Hippocampal formation (tissue), 2 donors: ENCODE results near the gene MYO19.
A peak's percentile ranks its signal among the peaks of the same experiment; 100 is the strongest.

Experiments
- DNase-seq, 2 donors: peaks; one replicate each; lab custom pipeline; 2025; lab: John Stamatoyannopoulos, UW

MYO19 gene, protein sequence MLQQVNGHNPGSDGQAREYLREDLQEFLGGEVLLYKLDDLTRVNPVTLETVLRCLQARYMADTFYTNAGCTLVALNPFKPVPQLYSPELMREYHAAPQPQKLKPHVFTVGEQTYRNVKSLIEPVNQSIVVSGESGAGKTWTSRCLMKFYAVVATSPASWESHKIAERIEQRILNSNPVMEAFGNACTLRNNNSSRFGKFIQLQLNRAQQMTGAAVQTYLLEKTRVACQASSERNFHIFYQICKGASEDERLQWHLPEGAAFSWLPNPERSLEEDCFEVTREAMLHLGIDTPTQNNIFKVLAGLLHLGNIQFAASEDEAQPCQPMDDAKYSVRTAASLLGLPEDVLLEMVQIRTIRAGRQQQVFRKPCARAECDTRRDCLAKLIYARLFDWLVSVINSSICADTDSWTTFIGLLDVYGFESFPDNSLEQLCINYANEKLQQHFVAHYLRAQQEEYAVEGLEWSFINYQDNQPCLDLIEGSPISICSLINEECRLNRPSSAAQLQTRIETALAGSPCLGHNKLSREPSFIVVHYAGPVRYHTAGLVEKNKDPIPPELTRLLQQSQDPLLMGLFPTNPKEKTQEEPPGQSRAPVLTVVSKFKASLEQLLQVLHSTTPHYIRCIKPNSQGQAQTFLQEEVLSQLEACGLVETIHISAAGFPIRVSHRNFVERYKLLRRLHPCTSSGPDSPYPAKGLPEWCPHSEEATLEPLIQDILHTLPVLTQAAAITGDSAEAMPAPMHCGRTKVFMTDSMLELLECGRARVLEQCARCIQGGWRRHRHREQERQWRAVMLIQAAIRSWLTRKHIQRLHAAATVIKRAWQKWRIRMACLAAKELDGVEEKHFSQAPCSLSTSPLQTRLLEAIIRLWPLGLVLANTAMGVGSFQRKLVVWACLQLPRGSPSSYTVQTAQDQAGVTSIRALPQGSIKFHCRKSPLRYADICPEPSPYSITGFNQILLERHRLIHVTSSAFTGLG

DNA sequence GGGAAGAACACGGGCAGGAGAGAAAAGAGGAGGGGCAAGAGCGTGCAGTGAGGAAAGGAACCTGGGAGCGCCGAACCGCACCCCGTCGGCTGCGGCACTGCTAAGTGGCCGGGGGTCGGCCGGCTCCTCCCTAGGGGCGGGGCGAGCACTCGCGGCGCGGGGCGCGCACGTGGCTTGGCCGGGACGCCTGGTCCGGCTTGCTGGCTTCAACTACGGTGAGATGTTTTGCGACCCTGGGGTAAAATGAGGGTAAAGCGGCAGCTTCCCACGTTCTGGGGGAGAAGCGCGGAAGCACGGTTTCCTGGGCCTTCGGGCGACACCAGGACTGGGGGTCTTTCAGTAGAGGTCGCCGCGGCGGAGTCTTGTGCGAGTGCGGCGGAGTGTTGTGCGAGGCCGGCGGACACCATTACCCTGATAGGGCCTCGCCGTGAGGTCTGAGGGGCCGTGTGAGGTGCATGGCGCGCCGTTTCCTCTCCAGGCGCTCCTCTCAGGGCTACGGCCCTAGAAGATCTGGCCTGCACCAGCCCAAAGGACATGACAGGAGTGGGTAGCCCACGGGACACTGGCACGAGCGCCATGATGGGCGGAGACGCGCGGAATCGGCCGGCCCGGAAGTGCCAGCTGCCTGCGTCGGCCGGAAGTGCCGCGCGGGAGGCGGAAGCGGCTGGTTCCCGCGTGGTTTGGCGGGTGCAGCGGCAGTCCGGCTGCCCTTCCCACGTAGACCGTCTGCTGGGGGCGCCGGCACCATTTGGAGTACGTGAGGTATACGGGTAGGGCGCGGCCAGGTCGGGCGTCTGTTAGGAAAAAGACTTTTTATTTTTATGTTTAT lies at the start of gene MYO19, which contains the start of gene PIGW:
MYO19 (minus strand) TSS at position 29 of the 829 bp plus-strand sequence. CDS start 2,330 bp downstream, outside the sequence.
PIGW (plus strand) TSS at position 148 of the 829 bp plus-strand sequence. CDS start 2,115 bp downstream, outside the sequence.
- peak; percentile 57 to 79 for DNase-seq

DNA sequence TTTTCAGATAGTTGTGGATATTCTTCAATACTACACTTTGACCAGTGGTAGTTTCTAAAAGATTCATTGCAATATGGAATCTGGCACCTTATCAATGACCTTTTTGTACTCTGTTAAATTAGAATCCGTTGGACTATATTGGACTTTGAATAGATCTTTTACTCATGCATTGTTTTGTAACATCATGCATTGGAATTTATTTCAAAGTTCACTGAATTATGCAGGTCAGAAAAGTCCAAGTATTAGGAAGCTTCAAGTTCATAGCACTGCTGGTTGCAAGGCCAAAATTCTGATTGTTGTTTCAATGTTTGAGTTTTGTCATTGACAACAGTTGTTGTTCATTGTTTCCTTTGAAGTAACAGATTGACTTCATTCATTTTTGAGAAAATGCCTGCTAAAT lies 49.1 kb upstream of the MYO19 start:
- DNase-seq: no peak

DNA sequence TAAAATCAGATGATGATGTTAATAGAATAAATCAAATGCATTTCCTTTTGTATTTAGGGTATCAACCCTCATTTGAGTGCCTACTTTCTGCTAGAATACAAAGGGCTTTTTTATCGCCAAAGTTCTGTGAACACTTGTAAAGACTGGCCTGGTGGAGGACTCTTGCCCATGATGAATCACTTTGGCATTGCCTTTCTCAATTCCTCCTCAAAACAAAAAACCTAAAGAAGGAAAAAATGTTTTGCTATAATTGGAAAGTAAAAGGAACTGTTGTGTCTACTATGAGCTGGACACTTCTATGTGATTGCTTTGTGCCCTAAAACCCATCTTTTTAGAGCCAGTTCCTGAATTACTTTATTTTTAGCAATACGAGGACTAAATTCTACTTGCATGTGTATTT lies 44.0 kb upstream of the MYO19 start:
- DNase-seq: no peak

DNA sequence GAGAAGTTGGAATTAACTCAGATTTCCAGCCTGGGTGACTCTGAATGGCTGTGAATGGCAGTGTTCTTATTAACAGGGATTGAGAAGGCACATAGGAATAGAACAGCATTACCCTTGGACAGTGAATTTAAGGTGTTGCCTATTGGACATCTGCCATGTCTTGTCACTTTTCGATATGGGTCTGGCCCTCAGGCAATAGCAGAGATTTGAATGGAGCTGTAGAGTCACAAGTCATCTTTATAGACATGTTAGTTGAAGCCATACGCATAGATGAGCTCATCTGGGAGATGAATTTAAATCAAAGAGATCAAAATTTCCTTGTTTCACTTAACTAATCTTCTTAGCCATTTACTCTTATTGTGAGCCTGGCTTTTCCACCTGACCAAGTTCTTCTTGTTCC lies 42.1 kb upstream of the MYO19 start:
- no peak for DNase-seq

DNA sequence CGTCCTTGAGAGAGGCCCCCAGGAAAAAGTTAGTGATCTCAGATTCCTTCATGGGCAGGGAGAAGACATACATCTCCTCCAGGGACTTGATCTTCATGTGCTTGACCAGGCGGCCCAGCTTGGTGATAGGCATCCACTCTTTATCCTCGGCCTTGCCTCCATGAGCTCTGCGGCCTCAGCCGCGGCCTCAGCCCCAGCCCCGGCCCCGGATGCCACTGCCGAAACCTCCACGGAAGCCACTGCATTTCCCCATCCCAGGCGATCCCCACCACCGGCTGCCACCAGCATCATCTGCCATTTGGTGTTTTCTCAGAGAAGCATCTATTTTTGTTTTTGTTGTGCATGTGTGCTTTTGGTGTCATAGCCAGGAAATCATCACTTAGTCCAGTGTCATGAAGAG lies 40.4 kb upstream of the MYO19 start:
- DNase-seq: no peak

DNA sequence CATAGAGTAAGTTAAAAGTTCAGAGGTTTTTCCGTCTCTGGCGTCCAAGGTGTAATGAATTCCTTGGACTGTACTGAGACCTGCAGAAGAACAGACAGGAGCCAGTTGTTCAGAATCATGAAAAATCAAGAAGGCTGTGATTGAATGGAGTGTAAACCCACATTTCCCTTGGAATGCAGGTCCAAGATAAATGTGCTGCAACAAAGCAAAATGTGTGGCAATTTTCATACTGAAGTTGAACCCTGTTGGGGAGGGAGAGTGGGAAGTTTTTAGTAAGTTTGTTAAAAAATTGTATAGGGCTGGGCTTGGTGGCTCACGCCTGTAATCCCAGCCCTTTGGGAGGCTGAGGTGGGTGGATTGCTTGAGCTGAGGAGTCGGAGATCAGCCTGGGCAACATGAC lies 31.4 kb upstream of the MYO19 start:
- no peak for DNase-seq

DNA sequence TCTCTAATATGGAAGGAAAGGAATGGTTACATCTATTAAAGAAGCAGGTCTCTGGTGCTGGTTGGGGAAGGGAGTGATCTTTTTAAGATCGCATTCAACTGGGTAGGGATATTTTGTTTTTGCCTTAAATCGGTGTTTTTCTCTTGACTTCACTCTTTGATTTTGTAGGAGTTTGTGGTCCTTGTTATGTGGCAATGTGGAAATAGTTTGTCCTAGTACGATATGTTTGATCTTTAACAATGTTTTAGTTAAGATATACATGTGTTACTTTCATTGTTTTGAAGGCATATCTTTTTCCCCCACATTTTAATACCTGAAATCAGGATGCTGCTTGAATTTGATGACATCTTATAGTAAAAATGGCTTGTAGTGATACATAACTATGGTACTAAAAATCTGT lies 18.8 kb upstream of the MYO19 start:
- no peak for DNase-seq

DNA sequence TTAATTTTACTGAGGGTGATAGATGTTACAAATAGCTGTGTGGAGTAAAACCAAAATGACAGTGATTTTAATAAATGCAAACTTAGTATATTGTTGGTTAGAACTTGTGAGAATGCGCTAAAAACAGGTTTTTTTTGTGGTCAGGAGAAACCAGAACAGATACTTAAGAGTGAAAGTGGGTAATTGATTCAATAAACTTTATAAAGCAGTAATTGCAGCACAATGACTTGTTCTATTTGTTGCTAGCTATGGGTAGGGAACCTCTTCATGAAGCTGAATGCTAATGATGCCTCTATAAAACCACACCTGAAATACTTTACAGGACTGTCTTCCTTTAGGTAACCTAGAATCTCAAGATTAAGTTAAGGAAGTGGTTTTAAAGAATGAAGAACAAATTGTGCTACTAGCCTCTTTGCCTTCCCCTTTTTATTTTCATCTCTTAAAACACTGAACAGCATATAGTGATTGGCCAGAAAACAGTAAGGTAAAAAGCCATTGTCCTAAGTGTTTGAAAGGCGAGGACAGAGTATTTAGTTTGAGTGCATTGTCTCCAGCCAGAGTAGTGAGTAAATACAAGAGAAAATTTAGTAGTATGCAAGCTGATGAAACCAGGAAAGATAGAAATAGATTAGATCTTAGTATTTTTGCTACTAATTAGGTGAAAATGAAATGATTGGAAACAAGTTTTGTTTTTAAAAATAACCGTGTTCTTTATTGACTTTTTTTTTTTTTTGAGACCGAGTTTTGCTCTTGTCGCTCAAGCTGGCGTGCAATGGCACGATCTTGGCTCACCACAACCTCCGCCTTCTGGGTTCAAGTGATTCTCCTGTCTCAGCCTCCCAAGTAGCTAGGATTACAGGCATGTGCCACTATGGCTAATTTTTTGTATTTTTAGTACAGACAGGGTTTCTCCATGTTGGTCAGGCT lies 16.1 kb upstream of the MYO19 start:
- DNase-seq: no peak

DNA sequence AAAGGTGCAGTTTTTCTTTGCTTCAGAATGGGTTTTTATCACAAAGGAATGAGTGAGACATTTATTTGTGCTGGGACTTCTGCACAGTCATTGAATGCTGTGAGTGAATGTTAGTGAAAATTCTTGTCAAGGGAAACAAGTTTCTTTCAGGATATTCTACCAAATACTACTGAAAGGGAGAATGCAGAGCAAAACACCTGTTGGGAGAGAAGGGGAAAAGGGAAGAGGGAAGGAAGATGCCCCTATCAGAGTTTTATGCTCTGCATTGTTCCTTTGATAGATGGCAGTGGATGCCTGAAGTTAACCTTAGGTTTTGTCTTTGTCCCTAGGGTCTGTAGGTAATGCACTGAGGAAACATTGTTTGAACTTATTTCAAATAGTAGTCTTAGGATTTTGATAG lies 13.1 kb upstream of the MYO19 start:
- DNase-seq: no peak

DNA sequence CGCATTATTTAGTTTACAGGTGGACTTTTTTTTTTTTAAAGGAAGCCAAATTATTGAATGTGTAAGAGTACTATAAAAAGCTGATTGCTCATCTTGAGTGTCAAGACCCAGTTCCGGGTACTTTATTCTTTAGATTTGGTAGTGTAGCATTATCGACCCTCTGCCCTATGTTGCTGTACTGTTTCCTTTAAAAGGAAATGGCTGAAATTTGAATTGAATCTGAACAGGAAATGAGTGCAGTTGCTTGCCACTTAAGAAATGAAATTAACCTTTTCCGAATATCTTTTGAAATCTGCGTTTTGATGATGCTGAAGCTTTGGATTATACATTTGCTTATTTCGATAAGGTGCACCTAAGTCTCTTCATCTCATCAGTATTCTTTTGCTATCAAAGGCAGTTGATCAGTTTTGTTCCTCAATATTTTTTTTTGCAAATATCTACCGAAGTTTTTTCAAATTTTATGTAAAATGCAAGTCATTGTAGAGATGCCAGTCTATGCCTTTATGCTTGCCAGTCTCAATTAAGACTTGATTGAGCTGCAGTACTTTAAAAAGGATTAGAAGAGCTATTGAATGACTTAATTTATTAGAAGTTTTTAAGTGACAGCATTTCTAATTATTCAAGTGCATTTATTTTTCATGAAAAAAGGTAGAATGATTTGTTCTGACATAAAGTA lies 11.9 kb upstream of the MYO19 start:
- DNase-seq: no peak

DNA sequence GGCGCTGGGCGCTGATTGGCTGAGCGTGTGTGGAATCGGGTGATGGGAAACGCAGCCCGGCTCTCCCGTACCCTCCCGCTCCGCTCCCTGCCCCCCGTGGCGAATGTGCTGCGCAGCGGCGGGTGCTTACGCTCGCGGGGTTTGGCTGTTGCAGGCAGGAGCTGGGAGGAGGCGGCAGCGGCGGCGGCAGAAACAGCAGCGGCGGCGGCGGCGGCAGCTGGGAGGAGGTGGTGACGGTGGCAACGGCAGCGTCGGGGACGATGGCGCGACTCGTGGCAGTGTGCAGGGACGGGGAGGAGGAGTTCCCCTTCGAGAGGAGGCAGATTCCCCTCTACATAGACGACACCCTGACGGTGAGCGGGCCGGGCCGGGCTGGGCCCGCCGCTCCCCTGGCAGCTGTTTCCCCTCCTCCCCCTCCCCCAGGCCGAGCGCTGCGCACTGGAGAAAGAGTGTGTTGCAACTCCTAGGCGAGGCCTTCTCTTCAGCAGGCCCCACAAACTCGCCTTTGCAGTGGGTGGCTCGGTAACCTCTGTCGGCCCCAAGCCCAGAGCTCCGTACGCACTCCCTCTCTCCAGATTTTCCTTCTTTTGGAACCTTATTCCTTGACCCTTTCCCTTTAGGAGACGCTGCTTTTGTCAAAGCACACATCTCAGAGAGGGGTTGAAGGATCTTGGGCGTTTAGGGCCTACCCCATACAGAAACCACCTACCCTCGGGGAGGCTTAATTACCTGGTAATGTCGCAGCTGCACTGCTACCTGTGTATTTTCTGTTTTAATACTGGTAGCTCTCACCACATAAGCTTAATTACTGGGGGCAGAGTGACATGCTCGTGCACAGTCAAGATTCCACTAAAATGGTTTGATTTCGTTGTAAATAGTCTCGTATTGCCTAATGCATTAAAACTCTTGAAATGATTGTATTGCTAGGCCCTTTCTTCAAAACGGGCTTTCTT lies 11.1 kb upstream of the MYO19 start:
- DNase-seq: peak; percentile 92 to 95

DNA sequence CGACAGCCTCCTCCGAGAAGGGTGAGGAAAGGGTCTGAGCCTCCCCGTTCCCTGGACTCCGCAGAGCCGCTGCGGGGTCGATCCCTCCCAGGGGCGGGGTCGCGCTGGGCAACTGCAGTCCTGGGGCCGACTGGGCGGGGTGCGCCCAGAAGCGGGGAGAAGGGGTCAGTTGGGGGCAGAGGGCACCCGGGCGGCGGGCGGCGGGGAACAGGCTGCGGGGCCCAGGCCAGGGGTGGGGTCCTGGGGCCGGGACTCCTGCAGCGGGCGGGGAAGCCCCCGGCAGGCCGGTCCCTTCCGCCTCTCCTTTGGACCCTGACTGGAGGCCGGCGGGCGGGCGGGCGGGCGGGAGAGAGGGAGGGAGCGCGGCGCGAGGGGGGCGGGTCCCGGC lies 10.4 kb upstream of the MYO19 start:
- no peak for DNase-seq

DNA sequence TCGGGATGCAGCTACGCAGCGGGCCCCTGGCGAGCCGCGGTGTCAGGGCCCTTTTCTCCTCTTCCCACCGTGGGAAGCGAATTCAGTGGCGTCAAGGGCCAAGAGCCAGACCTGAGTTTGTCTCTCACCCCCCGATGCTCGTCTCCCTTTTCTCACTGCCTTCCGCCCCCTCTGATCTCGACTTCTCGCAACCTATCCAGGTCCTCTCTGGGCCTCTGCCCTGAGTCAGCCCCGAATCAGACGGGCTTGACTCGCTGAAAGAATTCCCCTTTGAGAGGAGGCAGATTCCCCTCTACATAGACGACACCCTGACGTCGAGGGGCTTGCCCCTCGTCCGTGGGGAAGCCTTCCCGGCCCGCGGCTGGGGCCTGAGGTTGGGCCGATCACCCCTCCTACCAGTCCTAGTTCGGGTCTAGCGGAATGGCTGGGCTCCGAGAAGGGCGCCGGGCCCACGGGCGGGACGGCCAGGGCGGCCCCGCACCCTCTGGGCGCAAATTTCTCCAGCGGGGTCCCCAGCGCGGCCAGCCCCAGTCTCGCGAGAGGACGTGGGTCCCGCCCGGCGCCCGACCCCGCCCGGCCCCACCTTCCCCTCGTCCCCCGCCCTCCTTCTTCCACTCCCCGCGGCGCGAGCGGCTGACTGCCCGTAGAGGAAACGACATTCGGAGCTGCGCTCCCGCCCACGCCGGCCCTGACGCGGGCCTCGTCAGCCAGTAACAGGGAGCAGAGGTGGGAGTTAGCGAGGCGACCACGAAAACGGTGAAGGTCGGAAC lies 9.8 kb upstream of the MYO19 start, which contains the start of gene GGNBP2:
GGNBP2 (plus strand) TSS at position 613 of the 770 bp plus-strand sequence. CDS start 806 bp downstream, outside the sequence.
- peak; percentile 84 for DNase-seq

DNA sequence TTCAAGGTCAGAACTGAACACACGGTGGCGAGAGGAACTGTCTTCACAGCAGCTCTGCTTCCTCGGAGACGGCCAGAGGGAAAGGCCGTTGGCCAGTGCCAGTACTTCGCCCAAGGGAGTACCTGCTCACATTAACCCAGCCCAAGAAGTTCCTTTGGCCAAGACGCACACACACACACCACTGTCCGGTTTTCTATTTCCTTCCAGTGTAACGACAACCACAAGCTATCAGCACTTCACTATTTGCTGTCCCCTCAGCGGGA lies 9.3 kb upstream of the MYO19 start:
- peak in 1 of 2 donors; percentile 27 for DNase-seq

DNA sequence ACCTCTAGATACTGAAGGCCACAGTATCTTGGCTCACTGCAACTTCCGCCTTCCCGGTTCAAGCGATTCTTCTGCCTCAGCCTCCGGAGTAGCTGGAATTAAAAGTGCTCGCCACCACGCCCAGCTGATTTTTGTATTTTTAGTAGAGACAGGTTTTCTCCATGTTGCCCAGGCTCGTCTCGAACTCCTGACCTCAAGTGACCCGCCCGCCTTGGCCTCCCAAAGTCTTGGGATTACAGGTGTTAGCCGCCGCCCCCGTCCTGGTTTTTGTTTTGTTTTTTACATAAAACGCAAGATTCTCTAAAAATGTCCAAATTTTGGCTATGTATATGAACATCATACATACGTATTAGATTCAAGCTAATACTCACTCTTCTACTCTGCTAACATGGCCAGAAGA lies 8.1 kb upstream of the MYO19 start:
- no peak for DNase-seq

DNA sequence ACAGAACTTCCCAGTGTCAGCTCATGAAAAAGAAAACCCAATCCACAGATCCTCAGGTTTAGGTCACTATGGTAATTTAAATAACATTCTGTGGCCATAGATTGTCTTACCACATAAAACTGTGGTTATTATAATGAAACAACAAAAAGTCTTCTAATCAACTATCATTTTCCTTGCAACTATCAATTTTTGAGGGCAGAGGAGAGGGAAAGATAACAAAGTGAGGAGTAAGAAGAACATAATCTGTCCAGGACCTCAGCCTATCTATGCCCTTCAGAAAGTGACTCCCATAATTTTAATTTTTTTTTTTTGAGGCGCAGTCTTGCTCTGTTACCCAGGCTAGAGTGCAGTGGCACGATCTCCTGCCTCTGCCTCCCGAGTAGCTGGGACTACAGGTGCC lies 6.0 kb upstream of the MYO19 start:
- no peak for DNase-seq

DNA sequence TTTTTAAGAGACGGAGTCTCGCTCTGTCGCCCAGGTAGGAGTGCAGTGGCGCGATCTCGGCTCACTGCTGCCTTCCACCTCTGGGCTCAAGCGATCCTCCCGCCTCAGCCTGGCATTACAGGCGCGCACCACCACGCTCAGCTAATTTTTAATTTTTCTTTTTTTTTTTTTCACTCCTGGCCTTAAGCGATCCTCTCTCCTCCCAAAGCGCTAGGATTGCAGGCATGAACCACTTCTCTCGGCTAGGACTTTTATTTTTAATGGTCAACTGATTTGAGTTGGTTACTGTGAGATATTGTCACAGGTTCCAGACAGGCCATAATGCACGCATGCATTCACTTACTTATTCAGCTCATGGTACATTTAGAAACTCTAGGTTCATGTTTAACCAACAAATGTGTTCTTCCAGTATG lies 1.0 kb upstream of the MYO19 start:
- DNase-seq: no peak
